ENCODE results near the gene S100A16.

GRCh38 chr1:153565529-153566374, 47.2 kb downstream of the S100A16 start, which contains the start of gene S100A2:
- no peak for TF ChIP-seq ETV6 (CRISPR knock-in tag; IDR thresholded peaks at IDR 0.05)
- TF ChIP-seq CTCF (IDR thresholded peaks at IDR 0.05), result no peak
- no peak for TF ChIP-seq TEAD1 (CRISPR knock-in tag; IDR thresholded peaks at IDR 0.05)
- TF ChIP-seq USF2 (CRISPR knock-in tag; IDR thresholded peaks at IDR 0.05), result no peak
- no peak for TF ChIP-seq ATF1 (CRISPR knock-in tag; IDR thresholded peaks at IDR 0.05)
- TF ChIP-seq, protein P1, sequence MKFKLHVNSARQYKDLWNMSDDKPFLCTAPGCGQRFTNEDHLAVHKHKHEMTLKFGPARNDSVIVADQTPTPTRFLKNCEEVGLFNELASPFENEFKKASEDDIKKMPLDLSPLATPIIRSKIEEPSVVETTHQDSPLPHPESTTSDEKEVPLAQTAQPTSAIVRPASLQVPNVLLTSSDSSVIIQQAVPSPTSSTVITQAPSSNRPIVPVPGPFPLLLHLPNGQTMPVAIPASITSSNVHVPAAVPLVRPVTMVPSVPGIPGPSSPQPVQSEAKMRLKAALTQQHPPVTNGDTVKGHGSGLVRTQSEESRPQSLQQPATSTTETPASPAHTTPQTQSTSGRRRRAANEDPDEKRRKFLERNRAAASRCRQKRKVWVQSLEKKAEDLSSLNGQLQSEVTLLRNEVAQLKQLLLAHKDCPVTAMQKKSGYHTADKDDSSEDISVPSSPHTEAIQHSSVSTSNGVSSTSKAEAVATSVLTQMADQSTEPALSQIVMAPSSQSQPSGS (CRISPR knock-in tag; IDR thresholded peaks at IDR 0.05; ENCODE audit: borderline replicate concordance, low read depth), result no peak
- no peak for TF ChIP-seq MYBL2 (CRISPR knock-in tag; IDR thresholded peaks at IDR 0.05)
- no peak for TF ChIP-seq FOXJ3 (CRISPR knock-in tag; IDR thresholded peaks at IDR 0.05; ENCODE audit: borderline replicate concordance)
- TF ChIP-seq TEAD4 (CRISPR knock-in tag; IDR thresholded peaks at IDR 0.05), result no peak

Data from WTC11 (cell line).